ENCODE results near the gene CDK2AP2.

Gene CDK2AP2

GRCh38 chr11:67538823-67539505 is 31.0 kb upstream of the CDK2AP2 start:
- Mint-ChIP-seq H3K27me3 (ENCODE audit: low read depth) (peaks cover 2% of the 10 kb centered on the region), H3K9me3 (peaks cover 15% of the 10 kb centered on the region), H3K36me3 (ENCODE audit: low read depth) (no peaks in the 10 kb centered on the region), H3K27ac (no peak overlapping the region), H3K4me1 (no peaks in the 10 kb centered on the region), H3K4me3 (no peak overlapping the region)
- TF ChIP-seq CTCF (IDR thresholded peaks at IDR 0.05; ENCODE audit: unreplicated experiment in 3 of 3) = no peak

- TF ChIP-seq CTCF (IDR thresholded peaks at IDR 0.05; ENCODE audit: unreplicated experiment in 3 of 3) = no peak
- H3K27ac Mint-ChIP-seq = no peak overlapping the region
- no peaks in the 10 kb centered on the region for H3K4me1 Mint-ChIP-seq
- no peak overlapping the region for H3K4me3 Mint-ChIP-seq
- H3K36me3 Mint-ChIP-seq (ENCODE audit: low read depth) = no peaks in the 10 kb centered on the region
- no peaks in the 10 kb centered on the region for H3K27me3 Mint-ChIP-seq (ENCODE audit: low read depth)
- H3K9me3 Mint-ChIP-seq = peaks cover 19% of the 10 kb centered on the region
These were observed 30.3 kb upstream of the CDK2AP2 start for GRCh38 chr11:67538306-67538705.

GRCh38 chr11:67535561-67535960 is 27.6 kb upstream of the CDK2AP2 start:
- H3K4me3 Mint-ChIP-seq = no peak overlapping the region
- H3K27me3 Mint-ChIP-seq (ENCODE audit: low read depth) = no peaks in the 10 kb centered on the region
- peaks cover 32% of the 10 kb centered on the region for H3K9me3 Mint-ChIP-seq
- TF ChIP-seq CTCF (IDR thresholded peaks at IDR 0.05; ENCODE audit: unreplicated experiment in 3 of 3) = no peak
- H3K36me3 Mint-ChIP-seq (ENCODE audit: low read depth) = no peaks in the 10 kb centered on the region
- H3K27ac Mint-ChIP-seq = no peak overlapping the region
- no peaks in the 10 kb centered on the region for H3K4me1 Mint-ChIP-seq

- Mint-ChIP-seq H3K4me1 (no peaks in the 10 kb centered on the region), H3K4me3 (no peak overlapping the region), H3K9me3 (peaks cover 32% of the 10 kb centered on the region), H3K27ac (no peak overlapping the region), H3K36me3 (ENCODE audit: low read depth) (no peaks in the 10 kb centered on the region), H3K27me3 (ENCODE audit: low read depth) (no peaks in the 10 kb centered on the region)
- TF ChIP-seq CTCF (IDR thresholded peaks at IDR 0.05; ENCODE audit: unreplicated experiment in 3 of 3) = no peak
These were observed 26.2 kb upstream of the CDK2AP2 start for GRCh38 chr11:67534070-67534679.

- H3K36me3 Mint-ChIP-seq (ENCODE audit: low read depth) = no peaks in the 10 kb centered on the region
- H3K27me3 Mint-ChIP-seq (ENCODE audit: low read depth) = no peaks in the 10 kb centered on the region
- H3K4me1 Mint-ChIP-seq = no peaks in the 10 kb centered on the region
- H3K4me3 Mint-ChIP-seq = no peak overlapping the region
- no peak for TF ChIP-seq CTCF (IDR thresholded peaks at IDR 0.05; ENCODE audit: unreplicated experiment in 3 of 3)
- H3K9me3 Mint-ChIP-seq = peaks cover 31% of the 10 kb centered on the region
- H3K27ac Mint-ChIP-seq = no peak overlapping the region
These were observed 24.9 kb upstream of the CDK2AP2 start for GRCh38 chr11:67532889-67533288.

- no peaks in the 10 kb centered on the region for H3K4me1 Mint-ChIP-seq
- H3K27ac Mint-ChIP-seq = no peak overlapping the region
- no peaks in the 10 kb centered on the region for H3K27me3 Mint-ChIP-seq (ENCODE audit: low read depth)
- no peaks in the 10 kb centered on the region for H3K36me3 Mint-ChIP-seq (ENCODE audit: low read depth)
- no peak overlapping the region for H3K4me3 Mint-ChIP-seq
- no peak for TF ChIP-seq CTCF (IDR thresholded peaks at IDR 0.05; ENCODE audit: unreplicated experiment in 3 of 3)
- H3K9me3 Mint-ChIP-seq = peaks cover 23% of the 10 kb centered on the region
These were observed 22.3 kb upstream of the CDK2AP2 start for GRCh38 chr11:67530282-67530592.
